Uterus (tissue), 2 donors: ENCODE results near the gene STX11.

Source experiments
- POLR2A ChIP-seq, 2 donors: fragments of 450-650 bp; IDR thresholded peaks; one replicate each; pipeline ENCODE4 v1.6.1; 2016; ENCODE audit warnings: antibody characterized with exemption in 2 of 2, mild to moderate bottlenecking in 1 of 2, moderate library complexity in 1 of 2
- TF ChIP-seq, protein P1 (sequence below), 4 experiments: fragments of 200-600 bp in 2 of 4; fragments of 450-650 bp in 2 of 4; sonication (generic) in 2 of 4; IDR thresholded peaks; one replicate each; pipeline ENCODE4 v1.5.1; 2016 to 2019; ENCODE audit warnings: antibody characterized with exemption in 4 of 4, mild to moderate bottlenecking in 2 of 4, moderate library complexity in 1 of 4

DNA sequence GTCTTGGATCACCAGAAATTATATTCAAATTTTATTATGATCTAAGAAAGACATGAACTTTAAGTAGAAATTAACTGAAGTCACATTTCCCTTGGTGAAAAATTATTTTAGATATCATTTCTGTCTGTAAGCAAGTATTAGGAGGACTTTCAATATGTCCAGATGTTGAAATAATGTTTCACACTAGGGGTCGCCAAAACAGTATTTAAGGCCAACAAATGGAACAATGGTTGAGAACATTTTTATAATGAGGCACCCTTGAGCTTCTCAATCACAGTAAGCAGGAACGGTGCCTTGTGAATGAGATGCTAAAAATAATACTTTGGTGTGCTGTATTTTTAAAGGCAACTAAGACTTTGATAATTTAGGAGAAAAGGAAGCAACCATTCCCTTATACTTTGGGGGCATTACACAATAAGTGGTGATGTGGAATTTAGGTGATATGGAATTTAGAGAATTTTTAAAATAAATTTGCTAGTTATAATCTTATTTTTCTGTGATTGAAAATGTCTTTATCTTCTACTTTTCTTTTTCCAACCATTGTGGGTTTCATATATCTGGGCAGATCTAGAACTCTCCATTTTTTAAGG is 45.3 kb upstream of the STX11 start:
- TF ChIP-seq, protein P1, sequence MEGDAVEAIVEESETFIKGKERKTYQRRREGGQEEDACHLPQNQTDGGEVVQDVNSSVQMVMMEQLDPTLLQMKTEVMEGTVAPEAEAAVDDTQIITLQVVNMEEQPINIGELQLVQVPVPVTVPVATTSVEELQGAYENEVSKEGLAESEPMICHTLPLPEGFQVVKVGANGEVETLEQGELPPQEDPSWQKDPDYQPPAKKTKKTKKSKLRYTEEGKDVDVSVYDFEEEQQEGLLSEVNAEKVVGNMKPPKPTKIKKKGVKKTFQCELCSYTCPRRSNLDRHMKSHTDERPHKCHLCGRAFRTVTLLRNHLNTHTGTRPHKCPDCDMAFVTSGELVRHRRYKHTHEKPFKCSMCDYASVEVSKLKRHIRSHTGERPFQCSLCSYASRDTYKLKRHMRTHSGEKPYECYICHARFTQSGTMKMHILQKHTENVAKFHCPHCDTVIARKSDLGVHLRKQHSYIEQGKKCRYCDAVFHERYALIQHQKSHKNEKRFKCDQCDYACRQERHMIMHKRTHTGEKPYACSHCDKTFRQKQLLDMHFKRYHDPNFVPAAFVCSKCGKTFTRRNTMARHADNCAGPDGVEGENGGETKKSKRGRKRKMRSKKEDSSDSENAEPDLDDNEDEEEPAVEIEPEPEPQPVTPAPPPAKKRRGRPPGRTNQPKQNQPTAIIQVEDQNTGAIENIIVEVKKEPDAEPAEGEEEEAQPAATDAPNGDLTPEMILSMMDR (IDR thresholded peaks at IDR 0.05), result peak; percentile 59 to 80 (median 68)
- TF ChIP-seq POLR2A (IDR thresholded peaks at IDR 0.05), result no peak
